ENCODE measurements around the gene FRMD4A. TPM values are rescaled to one million over a fixed set of nuclear protein-coding genes. Genes with fewer than 3 reads are reported as not detected.

Gene FRMD4A
- total RNA-seq, 4 donors from 2014 or later = 5.6 to 34.1 (median 19.4) TPM

DNA sequence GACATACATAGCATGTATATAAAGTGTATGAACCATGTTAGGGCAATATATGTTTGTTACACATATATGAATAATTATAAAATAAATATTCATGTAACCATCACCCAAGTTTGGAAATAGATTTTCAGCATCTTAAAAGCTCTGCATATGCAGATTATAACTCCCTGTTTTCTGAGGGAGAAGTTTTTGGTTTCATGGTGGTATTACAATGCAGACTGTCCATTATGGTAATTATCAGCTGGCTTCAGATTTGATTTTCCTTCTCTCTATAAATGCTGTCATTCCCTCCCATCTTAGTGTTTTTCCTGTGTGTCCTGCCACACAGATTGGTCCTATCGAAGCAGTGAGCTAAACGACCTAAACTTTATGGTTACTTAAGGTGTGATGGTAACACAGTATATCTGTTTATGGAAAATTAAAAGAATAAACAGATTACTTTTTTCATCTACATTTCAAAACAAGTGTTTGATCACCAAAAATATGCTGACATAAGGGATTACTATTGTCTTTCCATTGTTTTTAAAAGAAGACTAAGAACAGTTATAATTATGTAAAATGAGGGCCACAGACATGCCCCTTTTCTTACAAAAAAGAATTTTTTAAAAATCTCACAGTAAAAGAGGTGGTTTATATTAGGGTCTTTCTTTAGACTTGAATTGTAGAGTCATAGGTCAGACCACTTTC lies 726.2 kb downstream of the FRMD4A start:
- Histone ChIP-seq H3K4me3 (no peak overlapping the region), H3K27ac (no peak overlapping the region), H3K27me3 (no peaks in the 10 kb centered on the region), H3K9me3 (no peaks in the 10 kb centered on the region), H3K36me3 (no peaks in the 10 kb centered on the region), H3K4me1 (no peaks in the 10 kb centered on the region)
- DNase-seq = no peak
- TF ChIP-seq, protein P1, sequence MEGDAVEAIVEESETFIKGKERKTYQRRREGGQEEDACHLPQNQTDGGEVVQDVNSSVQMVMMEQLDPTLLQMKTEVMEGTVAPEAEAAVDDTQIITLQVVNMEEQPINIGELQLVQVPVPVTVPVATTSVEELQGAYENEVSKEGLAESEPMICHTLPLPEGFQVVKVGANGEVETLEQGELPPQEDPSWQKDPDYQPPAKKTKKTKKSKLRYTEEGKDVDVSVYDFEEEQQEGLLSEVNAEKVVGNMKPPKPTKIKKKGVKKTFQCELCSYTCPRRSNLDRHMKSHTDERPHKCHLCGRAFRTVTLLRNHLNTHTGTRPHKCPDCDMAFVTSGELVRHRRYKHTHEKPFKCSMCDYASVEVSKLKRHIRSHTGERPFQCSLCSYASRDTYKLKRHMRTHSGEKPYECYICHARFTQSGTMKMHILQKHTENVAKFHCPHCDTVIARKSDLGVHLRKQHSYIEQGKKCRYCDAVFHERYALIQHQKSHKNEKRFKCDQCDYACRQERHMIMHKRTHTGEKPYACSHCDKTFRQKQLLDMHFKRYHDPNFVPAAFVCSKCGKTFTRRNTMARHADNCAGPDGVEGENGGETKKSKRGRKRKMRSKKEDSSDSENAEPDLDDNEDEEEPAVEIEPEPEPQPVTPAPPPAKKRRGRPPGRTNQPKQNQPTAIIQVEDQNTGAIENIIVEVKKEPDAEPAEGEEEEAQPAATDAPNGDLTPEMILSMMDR (IDR thresholded peaks at IDR 0.05) = no peak
- no peak for TF ChIP-seq POLR2A (IDR thresholded peaks at IDR 0.05)
- intact Hi-C loops (cut with DNase I; ENCODE audit: low total_unique reads) = no loop called here

DNA sequence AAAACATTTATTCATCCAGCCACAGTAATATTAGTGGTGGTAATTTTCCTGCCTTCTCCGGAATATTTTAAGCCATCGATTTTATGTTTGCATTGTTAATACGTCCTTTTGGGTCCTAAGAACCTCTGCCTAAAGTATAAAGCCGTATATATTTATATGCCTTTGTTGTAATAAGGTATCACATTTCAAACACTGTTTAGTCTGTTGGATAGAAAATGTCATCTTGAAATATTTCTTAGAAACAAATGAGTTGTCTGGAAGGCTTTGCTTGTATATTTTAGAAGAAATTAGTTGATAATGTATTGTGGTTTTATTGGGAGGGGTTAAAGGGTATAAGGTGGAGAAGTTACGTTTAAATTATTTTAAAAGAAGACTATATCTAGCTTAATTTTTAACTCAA lies 732.8 kb downstream of the FRMD4A start:
- TF ChIP-seq, protein P1 (IDR thresholded peaks at IDR 0.05) = no peak
- no peak for TF ChIP-seq POLR2A (IDR thresholded peaks at IDR 0.05)
- H3K4me3 ChIP-seq = no peak overlapping the region
- no peaks in the 10 kb centered on the region for H3K36me3 ChIP-seq
- no peaks in the 10 kb centered on the region for H3K4me1 ChIP-seq
- H3K27ac ChIP-seq = no peak overlapping the region
- H3K9me3 ChIP-seq = no peaks in the 10 kb centered on the region
- no peak for DNase-seq
- no peaks in the 10 kb centered on the region for H3K27me3 ChIP-seq
- intact Hi-C loops (cut with DNase I; ENCODE audit: low total_unique reads) = no loop called here

DNA sequence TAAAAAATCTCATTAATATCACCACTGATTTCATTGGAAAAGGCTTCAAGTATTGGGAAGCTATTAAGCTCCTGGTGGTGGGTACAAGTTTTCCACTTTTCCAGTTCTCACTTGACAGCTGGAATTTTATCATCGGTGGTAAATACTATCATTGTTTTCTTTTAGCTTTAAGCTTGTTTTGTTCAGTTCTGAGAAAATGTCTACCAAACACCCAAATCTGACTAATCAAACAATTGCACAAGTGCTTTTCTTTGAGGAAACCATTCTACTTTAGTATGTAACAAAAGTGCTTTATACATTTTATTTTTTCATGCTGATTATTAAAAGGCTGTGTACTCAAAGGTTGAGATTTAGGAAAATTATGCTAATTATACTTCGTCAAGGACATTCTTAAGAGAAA lies 736.1 kb downstream of the FRMD4A start:
- Histone ChIP-seq H3K4me1 (no peaks in the 10 kb centered on the region), H3K36me3 (no peaks in the 10 kb centered on the region), H3K27ac (no peak overlapping the region), H3K4me3 (no peak overlapping the region), H3K9me3 (no peaks in the 10 kb centered on the region), H3K27me3 (no peaks in the 10 kb centered on the region)
- DNase-seq = no peak
- no peak for TF ChIP-seq POLR2A (IDR thresholded peaks at IDR 0.05)
- TF ChIP-seq, protein P1 (IDR thresholded peaks at IDR 0.05) = no peak
- intact Hi-C loops (cut with DNase I; ENCODE audit: low total_unique reads) = no loop called here

Small RNA genes within 50 kb of the gene (small RNA-seq; reads per million reads assigned to genes)
- not detected for gene RNA5SP301

Data from uterus (tissue), 4 donors.